Muscle layer of duodenum (tissue), 2 donors: Measurements from ENCODE around the gene RNF126.
"Not testable (repeated sequence)": the region's sequence is repeated elsewhere in the genome, so short reads cannot be mapped to it uniquely, and the experiment has no call there.

Source experiments
- H3K27ac ChIP-seq: one replicate; pipeline ENCODE4 v1.7.0; 2013; ENCODE audit warnings: mild to moderate bottlenecking, low read length
- H3K27me3 ChIP-seq: one replicate; pipeline ENCODE4 v1.7.0; 2013; ENCODE audit warnings: low read depth, mild to moderate bottlenecking, control low read depth, low read length
- H3K36me3 ChIP-seq, 2 donors: one replicate each; pipeline ENCODE4 v1.7.0; 2013; ENCODE audit warnings: low read length in 2 of 2, control low read depth in 1 of 2, mild to moderate bottlenecking in 1 of 2; ENCODE audit not compliant: insufficient read depth in 2 of 2, control insufficient read depth in 1 of 2
- H3K4me1 ChIP-seq, 2 donors: one replicate each; pipeline ENCODE4 v1.7.0; 2013; ENCODE audit warnings: low read length in 2 of 2, mild to moderate bottlenecking in 2 of 2, control low read depth in 1 of 2, moderate library complexity in 1 of 2; ENCODE audit not compliant: insufficient read depth in 2 of 2, control insufficient read depth in 1 of 2
- H3K4me3 ChIP-seq, 2 donors: one replicate each; pipeline ENCODE4 v1.7.0; 2013; ENCODE audit warnings: low read length in 2 of 2, low read depth in 1 of 2, mild to moderate bottlenecking in 1 of 2
- H3K9me3 ChIP-seq, 2 donors: one replicate each; pipeline ENCODE4 v1.7.0; 2013; ENCODE audit warnings: low read length in 2 of 2, control low read depth in 1 of 2, mild to moderate bottlenecking in 1 of 2; ENCODE audit not compliant: control insufficient read depth in 1 of 2
- donor health status: healthy.

Gene RNF126

DNA sequence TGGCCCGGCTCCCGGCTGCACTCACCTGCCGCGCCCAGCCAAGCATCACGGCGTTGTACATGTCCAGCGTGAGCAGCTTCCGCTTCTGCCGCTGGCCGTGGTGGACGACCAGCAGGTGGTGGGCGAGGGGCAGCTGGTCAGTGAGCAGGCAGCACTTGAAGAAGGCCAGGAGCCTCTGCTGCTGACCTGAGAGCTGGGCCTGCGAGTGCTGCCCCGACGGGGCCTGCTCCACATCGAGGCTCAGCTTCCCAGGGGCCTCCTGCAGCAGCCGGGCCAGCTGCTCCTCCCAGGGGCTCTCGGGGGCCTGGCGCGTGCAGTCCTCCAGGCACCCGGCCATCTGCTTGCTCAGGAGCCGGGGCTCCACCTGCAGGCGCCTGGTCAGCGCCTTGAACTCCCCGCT, 33.5 kb downstream of the RNF126 start:
- Histone ChIP-seq H3K36me3 (peaks cover 0 to 30% of the 10 kb centered on the region in 2 donors), H3K4me1 (peaks cover 6 to 25% of the 10 kb centered on the region in 2 donors)
- H3K27me3 ChIP-seq, H3K4me3 ChIP-seq, H3K9me3 ChIP-seq, H3K27ac ChIP-seq: not testable (repeated sequence)

DNA sequence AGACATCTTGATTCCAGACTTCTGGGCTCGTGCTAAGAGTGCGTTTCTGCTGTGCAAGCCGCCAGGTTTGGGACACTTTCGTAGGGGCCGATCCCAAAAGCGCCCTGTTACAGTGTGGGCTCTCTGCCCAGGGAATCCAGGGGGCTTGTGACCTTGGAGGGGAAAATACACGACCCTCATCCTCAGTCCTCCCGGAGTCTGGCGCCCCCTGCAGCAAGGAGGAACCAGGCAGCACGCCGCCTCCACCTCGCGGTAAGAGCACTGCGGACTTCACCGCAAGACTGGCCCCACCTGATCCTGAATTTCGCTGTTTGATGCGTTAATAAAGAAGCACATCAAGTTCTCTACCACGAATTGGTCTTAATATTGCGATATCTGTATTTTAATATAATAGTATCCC, 34.8 kb downstream of the RNF126 start:
- no peak overlapping the region for H3K27ac ChIP-seq
- H3K27me3 ChIP-seq, result no peaks in the 10 kb centered on the region
- H3K9me3 ChIP-seq, result no peaks in the 10 kb centered on the region
- H3K36me3 ChIP-seq, result peaks cover 4 to 44% of the 10 kb centered on the region in 2 donors
- peaks cover 0 to 19% of the 10 kb centered on the region in 2 donors for H3K4me1 ChIP-seq
- H3K4me3 ChIP-seq, result no peak overlapping the region

DNA sequence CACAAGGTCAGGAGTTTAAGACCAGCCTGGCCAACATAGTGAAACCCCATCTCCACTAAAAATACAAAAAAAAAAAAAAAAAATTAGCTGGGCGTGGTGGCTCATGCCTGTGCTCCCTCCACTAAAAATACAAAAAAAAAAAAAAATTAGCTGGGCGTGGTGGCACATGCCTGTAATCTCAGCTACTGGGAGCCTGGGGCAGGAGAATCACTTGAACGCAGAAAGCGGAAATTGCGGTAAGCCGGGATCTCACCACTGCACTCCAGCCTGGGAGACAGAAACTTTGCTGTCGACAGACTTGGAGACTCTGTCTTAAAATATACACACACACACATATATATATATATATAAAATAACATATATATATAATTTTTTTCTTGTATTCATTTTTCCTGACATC, 36.4 kb downstream of the RNF126 start:
- H3K27ac ChIP-seq, H3K4me3 ChIP-seq, H3K4me1 ChIP-seq, H3K9me3 ChIP-seq, H3K27me3 ChIP-seq: not testable (repeated sequence)
- peaks cover 4 to 60% of the 10 kb centered on the region in 2 donors for H3K36me3 ChIP-seq

DNA sequence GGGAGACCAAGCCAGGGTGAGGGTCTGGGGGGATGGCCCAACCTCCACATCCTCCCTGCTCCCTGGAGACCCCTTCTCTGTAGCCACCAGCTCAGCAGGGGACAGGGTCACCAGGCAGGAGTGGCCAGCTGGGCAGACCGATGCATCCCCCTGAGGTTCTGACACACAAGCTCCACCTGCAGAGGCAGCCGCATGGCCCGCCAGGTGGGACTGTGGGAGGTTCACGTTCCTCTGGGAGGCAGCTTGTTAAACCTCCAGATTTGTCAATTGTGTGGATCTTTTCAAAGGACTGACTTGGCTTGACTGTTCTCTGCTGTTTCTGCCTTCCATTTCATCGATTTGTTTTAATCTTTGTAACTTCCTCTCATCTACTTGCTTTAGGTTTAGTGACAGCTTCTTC, 37.8 kb downstream of the RNF126 start:
- H3K4me1 ChIP-seq, result peaks cover 0 to 2% of the 10 kb centered on the region in 2 donors
- no peak overlapping the region for H3K27ac ChIP-seq
- H3K36me3 ChIP-seq, result peaks cover 4 to 65% of the 10 kb centered on the region in 2 donors
- H3K27me3 ChIP-seq, result no peaks in the 10 kb centered on the region
- no peaks in the 10 kb centered on the region for H3K9me3 ChIP-seq
- H3K4me3 ChIP-seq, result no peak overlapping the region

DNA sequence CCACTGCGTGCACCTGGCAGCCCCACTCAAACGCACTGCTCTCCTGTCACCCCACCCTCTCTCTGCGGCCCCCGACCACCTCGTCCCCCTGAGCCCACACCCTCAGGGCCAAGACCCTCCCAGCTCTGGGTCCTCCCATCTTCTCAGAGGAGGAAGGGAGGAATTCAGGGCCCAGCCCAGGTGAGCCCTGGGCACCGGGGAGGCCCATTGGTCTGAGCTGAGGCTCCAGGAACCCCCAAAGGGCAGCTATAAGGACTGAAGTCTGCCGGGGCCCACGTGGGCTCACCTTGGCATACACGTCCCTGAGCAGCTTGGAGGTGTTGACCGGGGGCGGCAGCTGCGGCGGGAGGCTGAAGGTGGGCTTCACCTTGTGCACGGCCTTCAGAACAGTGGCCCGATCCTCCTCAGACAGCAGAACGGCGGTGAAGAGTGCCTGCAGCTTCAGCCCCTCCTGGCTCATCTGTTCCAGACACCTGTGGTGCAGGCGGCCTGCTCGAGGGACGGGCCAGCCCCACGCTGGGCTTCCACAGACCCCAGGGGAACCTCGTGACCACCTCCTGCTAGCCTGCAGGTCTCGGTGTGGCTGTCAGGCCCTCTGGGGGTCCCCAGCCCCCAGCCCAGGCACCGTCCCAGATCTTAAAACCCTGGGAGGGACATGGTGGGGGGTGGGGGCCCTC, 38.4 kb downstream of the RNF126 start:
- Histone ChIP-seq H3K27ac (no peak overlapping the region), H3K9me3 (no peaks in the 10 kb centered on the region), H3K4me1 (no peaks in the 10 kb centered on the region), H3K4me3 (no peak overlapping the region), H3K27me3 (no peaks in the 10 kb centered on the region), H3K36me3 (peaks cover 4 to 71% of the 10 kb centered on the region in 2 donors)

DNA sequence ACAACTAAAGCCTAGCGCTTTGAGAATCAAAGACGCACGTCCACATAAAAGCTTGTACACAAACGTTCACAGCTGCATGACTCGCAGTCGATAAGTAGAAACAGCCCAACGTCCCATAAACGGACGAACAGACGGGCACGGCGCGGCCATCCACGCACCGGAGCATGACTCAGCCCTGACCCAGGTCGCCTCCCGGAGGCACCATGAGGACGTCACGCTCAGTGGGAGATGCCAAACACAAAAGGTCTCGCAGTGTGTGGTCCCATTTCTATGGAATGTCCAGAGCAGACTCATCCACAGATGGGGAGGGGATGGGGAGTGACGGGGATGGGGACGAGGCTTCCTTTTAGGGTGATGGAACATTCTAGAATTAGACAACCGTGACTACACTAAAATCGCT, 39.0 kb downstream of the RNF126 start:
- H3K9me3 ChIP-seq, result no peaks in the 10 kb centered on the region
- H3K4me1 ChIP-seq, result no peaks in the 10 kb centered on the region
- H3K4me3 ChIP-seq, result no peak overlapping the region
- no peak overlapping the region for H3K27ac ChIP-seq
- H3K36me3 ChIP-seq, result peaks cover 4 to 71% of the 10 kb centered on the region in 2 donors
- H3K27me3 ChIP-seq, result no peaks in the 10 kb centered on the region

DNA sequence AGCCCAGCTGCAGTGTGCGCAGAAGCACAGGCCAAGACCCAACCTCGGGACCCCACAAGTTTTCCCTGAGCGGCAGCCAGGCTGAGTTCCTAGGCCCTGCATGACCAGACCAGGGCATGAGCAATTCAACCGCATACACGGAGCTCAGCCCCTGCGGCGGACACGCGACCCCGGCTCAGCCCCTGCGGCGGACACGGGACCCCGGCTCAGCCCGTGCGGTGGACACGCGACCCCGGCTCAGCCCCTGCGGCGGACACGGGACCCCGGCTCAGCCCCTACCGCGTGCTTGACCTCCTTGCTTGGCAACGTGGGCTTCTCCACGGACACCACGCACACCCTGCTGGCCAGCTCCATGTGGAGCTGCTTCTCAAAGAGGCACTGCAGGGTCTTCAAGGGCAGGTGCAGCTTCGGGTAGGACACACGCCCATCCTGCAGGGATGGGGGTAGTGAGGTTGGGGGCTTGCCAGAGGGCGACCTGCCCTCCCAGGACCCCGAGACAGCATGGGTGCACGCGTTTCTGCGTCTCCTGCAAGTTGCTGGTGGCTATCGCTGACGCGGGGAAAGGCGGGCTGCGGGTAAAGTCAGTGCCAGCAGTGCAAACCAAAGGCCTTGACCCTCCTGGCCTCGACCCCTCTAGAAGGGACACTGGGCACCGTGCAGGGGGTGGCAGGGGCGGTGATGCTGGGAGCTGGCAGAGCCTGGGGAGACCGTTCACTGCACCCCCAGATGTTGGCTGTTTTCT, 39.7 kb downstream of the RNF126 start:
- H3K9me3 ChIP-seq, result no peaks in the 10 kb centered on the region
- no peak overlapping the region for H3K4me3 ChIP-seq
- H3K27me3 ChIP-seq, result no peaks in the 10 kb centered on the region
- H3K36me3 ChIP-seq, result peaks cover 4 to 71% of the 10 kb centered on the region in 2 donors
- H3K4me1 ChIP-seq, result no peaks in the 10 kb centered on the region
- no peak overlapping the region for H3K27ac ChIP-seq

DNA sequence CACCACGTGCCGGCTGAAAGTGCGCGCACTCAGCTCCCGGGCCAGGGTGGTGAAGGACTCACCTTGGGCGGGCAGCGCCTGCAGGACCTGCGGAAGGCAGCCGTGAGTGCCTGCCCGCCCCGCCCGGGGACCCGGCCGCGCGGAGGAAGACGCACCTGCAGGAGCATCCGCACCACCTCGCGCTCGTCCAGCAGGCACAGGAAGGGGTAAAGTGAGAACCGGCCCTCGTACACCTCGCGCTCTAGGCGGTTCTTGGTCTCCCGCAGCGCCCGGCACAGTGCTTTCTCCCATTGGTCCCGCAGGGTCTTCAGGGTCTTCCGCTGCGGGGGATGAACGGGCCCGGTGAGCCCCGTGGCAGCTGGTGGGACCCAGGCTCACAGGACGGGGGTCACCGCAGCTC, 40.3 kb downstream of the RNF126 start:
- Histone ChIP-seq H3K9me3 (no peaks in the 10 kb centered on the region), H3K27me3 (no peaks in the 10 kb centered on the region), H3K4me3 (no peak overlapping the region), H3K27ac (no peak overlapping the region), H3K36me3 (peaks cover 4 to 73% of the 10 kb centered on the region in 2 donors), H3K4me1 (no peaks in the 10 kb centered on the region)

DNA sequence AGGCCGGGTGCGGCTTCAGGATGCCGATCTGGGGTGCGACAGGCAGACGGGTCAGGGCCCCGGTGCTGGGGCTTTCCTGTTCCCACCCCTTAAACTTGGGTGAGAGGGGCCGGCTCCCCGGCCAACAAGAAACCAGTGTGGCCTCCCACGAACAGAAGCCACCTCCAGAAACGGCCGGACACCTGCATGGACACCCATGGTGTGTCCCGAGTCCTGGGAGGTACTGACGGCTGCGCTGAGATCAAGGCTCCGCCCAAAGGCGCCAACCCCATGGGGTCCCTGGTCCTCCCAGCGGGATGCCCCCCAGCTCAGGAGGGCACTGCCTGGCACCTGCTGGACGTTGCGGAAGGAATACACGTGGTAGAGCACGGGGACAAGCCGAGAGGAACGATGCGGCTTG, 41.2 kb downstream of the RNF126 start:
- Histone ChIP-seq H3K36me3 (peaks cover 4 to 80% of the 10 kb centered on the region in 2 donors), H3K27ac (no peak overlapping the region), H3K4me1 (peaks cover 0 to under 1% of the 10 kb centered on the region in 2 donors), H3K4me3 (no peak overlapping the region), H3K9me3 (no peaks in the 10 kb centered on the region), H3K27me3 (no peaks in the 10 kb centered on the region)

DNA sequence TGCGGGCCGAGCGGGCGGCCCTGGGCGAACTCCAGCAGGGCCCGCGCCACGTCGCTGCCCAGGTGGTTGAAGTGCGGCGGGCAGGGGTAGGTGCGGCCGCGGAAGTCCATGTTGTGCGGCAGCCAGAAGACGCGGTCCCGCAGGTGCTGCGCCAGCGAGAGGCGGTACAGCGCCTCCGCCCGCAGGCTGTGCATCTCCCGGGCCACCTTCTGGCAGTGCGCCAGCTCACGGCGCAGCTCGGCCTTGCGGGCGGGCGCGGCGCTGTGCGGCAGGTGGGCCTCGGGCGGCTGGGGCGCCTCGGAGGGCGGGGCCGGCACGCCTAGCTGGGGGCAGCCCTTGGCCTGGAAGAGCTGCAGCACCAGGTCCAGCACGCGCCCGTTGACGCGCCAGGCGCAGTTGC, 41.8 kb downstream of the RNF126 start:
- H3K36me3 ChIP-seq, result peaks cover 4 to 80% of the 10 kb centered on the region in 2 donors

DNA sequence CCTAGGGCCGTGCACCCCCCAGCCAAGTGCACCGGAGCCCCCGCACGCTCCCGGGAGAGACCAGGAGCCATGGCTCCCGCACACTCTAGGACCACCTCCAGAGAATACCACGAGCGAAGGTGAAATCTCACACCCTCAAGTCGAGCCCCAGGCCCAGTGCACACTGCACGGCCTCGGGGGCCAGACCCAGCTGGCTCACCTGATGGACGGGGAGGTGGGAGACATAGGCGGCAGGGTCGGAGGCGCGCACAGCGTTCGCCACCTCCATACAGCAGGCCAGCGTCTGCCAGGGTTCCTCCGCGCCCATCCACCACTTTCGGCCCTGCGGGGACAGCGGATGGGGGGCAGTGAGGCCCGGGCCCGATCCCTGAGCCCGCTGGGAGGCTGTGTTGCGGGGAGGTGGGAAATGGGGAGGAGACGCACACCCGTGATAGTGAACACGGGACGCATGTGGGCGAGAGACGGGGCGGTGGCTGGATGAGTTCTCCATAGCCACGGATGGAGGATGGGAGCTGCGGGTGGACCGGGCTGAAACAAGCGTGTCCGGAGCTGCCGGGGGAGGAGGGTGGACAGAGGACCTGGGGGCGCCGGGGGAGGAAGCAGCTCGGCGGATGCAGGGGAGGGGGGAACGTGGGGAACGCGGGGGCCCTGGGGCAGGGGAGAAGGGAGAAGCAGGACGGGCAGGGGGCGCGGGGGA, 42.7 kb downstream of the RNF126 start:
- Histone ChIP-seq H3K4me1 (peaks cover 0 to 7% of the 10 kb centered on the region in 2 donors), H3K9me3 (no peaks in the 10 kb centered on the region), H3K27ac (no peak overlapping the region), H3K27me3 (no peaks in the 10 kb centered on the region), H3K4me3 (no peak overlapping the region), H3K36me3 (peaks cover 4 to 74% of the 10 kb centered on the region in 2 donors)

More for the DNA sequence above, 41.8 kb downstream of the RNF126 start:
- not testable (repeated sequence) for H3K27me3 ChIP-seq, H3K9me3 ChIP-seq, H3K4me1 ChIP-seq, H3K27ac ChIP-seq, H3K4me3 ChIP-seq
